Heart left ventricle (tissue), 16 donors: ENCODE data around the gene LIN54. TPM values are rescaled to one million over a fixed set of nuclear protein-coding genes. Genes with fewer than 3 reads are reported as not detected.

Source experiments
- ATAC-seq, 4 donors: fragments of 200-7000 bp; cut with Tn5 transposase; one replicate each; pipeline ENCODE4 v1.9.1; 2020 to 2022; ENCODE audit warnings: moderate library complexity in 4 of 4, mild to moderate bottlenecking in 3 of 4, moderate number of reproducible peaks in 1 of 4
- DNase-seq, 5 donors: peaks; one replicate each; pipeline ENCODE4 v3.0.0-alpha.2; 2020
- H3K27ac ChIP-seq, 12 donors: fragments of 200-600 bp; sonication (generic) in 4 of 12; one replicate each; pipeline versions ENCODE4 v1.5.0 to v1.8.0; 2016 to 2022; ENCODE audit warnings: mild to moderate bottlenecking in 2 of 12
- H3K27me3 ChIP-seq, 9 donors: fragments of 200-600 bp; sonication (generic) in 2 of 9; one replicate each; pipeline versions ENCODE4 v1.5.1 to v1.8.0; 2016 to 2022; ENCODE audit warnings: mild to moderate bottlenecking in 3 of 9
- H3K36me3 ChIP-seq, 9 donors: fragments of 200-600 bp; sonication (generic) in 2 of 9; one replicate each; pipeline versions ENCODE4 v1.5.0 to v1.8.0; 2018 to 2022; ENCODE audit warnings: mild to moderate bottlenecking in 2 of 9
- H3K4me1 ChIP-seq, 12 donors: fragments of 200-600 bp; sonication (generic) in 4 of 12; one replicate each; pipeline versions ENCODE4 v1.5.0 to v1.8.0; 2016 to 2022; ENCODE audit warnings: mild to moderate bottlenecking in 3 of 12
- H3K4me3 ChIP-seq, 12 donors: fragments of 200-600 bp; sonication (generic) in 4 of 12; one replicate each; pipeline versions ENCODE4 v1.5.0 to v1.8.0; 2017 to 2022; ENCODE audit warnings: mild to moderate bottlenecking in 9 of 12, moderate library complexity in 4 of 12
- H3K9me3 ChIP-seq, 12 donors: fragments of 200-600 bp; sonication (generic) in 4 of 12; one replicate each; pipeline versions ENCODE4 v1.5.0 to v1.8.0; 2016 to 2022; ENCODE audit warnings: mild to moderate bottlenecking in 1 of 12
- CTCF ChIP-seq, 12 donors: fragments of 200-600 bp; sonication (generic) in 4 of 12; IDR thresholded peaks; one replicate each; pipeline versions ENCODE4 v1.5.0 to v1.8.0; 2018 to 2022; ENCODE audit warnings: antibody characterized with exemption in 12 of 12, mild to moderate bottlenecking in 5 of 12
- POLR2A ChIP-seq, 2 donors: fragments of 450-650 bp; IDR thresholded peaks; one replicate each; pipeline ENCODE4 v1.6.1; 2017; ENCODE audit warnings: antibody characterized with exemption in 2 of 2, mild to moderate bottlenecking in 2 of 2, moderate library complexity in 2 of 2
- WGBS, 4 donors: extraction: QIAGEN DNeasy Blood & Tissue Kit in 2 of 4; methylation state at CpG; one replicate each; pipeline versions ENCODE4 v1.1.5 to v1.1.7; 2013 to 2018; 5-methylcytosine and 5-hydroxymethylcytosine counted together
- intact Hi-C, 10 donors: fragments of 100-400 bp; cut with DNase I; formaldehyde crosslinking; loops; one replicate each; pipeline versions ENCODE4 v1.11.1 to v1.14.2; 2022
- polyA plus RNA-seq, 2 donors: library from polyadenylated mRNA; stranded (reverse); fragments of 200-250 nt; gene quantifications; one replicate each; pipeline ENCODE4 v1.2.3, GENCODE V29; 2013
- total RNA-seq, 9 donors: library from RNA; depleted of rRNA in 2 of 9; stranded (reverse); fragments of >200 nt in 2 of 9; fragmentation: NEBNext Ultra II Directional in 3 of 9; extraction: Animal tissue kit (Norgen Biotek cat#: 25700) in 3 of 9; gene quantifications; one replicate each; pipeline versions ENCODE4 v1.1.0 to v1.2.4, GENCODE V29; 2016 to 2023
- donor health status: ischemic (EF 13 %, LVEDD 7.1; RV severe dilation, severe dysfunction).
- donor health status: healthy with polysubstance abuse.
- donor health status: DM: no; HTN: yes; CAD: no.
- donor health status: DM: no; HTN: no; CAD: no.
- donor health status: ischemic (EF 25% LVEDD 6.9; RV normal size, moderate dysfunction).
- donor health status: ischemic (EF 25% LVEDD 5.7; RV mildly dilated, moderate dysfunction).
- donor health status: healthy.
- donor health status: DM: yes; HTN: yes; CAD: no.
- donor health status: ischemic (EF 35%, LVEDD 5.7; RV mildly dilated, moderate dysfunction).
- donor health status: nonischemic (EF 11% LVEDD 7.7; RV severe dilation, severe dysfunction).
- donor health status: DM: yes; HTN: yes; CAD: no.
- donor health status: PGD.
- donor health status: ischemic (EF 29% LVEDD 5.4; RV normal size, mild dysfunction).
- donor health status: nonischemic (EF 23%, LVEDD 6.1; RV moderate dilation, normal function).

The LIN54 gene
- total and polyA plus RNA-seq, 11 donors: 1.6 to 11.4 (median 7.1) TPM

GRCh38 chr4:82975792-82976191, 34.8 kb downstream of the LIN54 start:
- no peak for ATAC-seq
- Histone ChIP-seq H3K36me3 (peaks cover 0 to 41% (median 27%) of the 10 kb centered on the region in 9 donors), H3K4me3 (no peak overlapping the region), H3K27ac (no peak overlapping the region), H3K9me3 (no peaks in the 10 kb centered on the region), H3K27me3 (no peaks in the 10 kb centered on the region), H3K4me1 (no peaks in the 10 kb centered on the region)
- TF ChIP-seq CTCF (IDR thresholded peaks at IDR 0.05) (no peak), POLR2A (IDR thresholded peaks at IDR 0.05) (no peak)
- intact Hi-C loops: no loop called here
- no peak for DNase-seq
- 86 to 93% (median 91%) methylated on average over 2 of the region's 2 CpGs for WGBS, 4 donors

GRCh38 chr4:82969414-82969813, 41.2 kb downstream of the LIN54 start:
- Histone ChIP-seq H3K36me3 (peaks cover 0 to 57% (median 47%) of the 10 kb centered on the region in 9 donors), H3K4me1 (no peaks in the 10 kb centered on the region), H3K4me3 (no peak overlapping the region), H3K9me3 (no peaks in the 10 kb centered on the region), H3K27me3 (no peaks in the 10 kb centered on the region), H3K27ac (no peak overlapping the region)
- no peak for TF ChIP-seq POLR2A (IDR thresholded peaks at IDR 0.05)
- TF ChIP-seq CTCF (IDR thresholded peaks at IDR 0.05): no peak
- DNase-seq (no peak), ATAC-seq (no peak)
- intact Hi-C loops: no loop called here
- WGBS, 4 donors: 94 to 95% (median 94%) methylated on average over 2 of the region's 2 CpGs

- 81 to 94% (median 91%) methylated on average over 4 of the region's 4 CpGs for WGBS, 4 donors
- H3K27me3 ChIP-seq: no peaks in the 10 kb centered on the region
- H3K4me3 ChIP-seq: no peak overlapping the region
- H3K27ac ChIP-seq: no peak overlapping the region
- no peaks in the 10 kb centered on the region for H3K9me3 ChIP-seq
- no peak for ATAC-seq
- no peaks in the 10 kb centered on the region for H3K4me1 ChIP-seq
- intact Hi-C loops: no loop called here
- no peak for DNase-seq
- TF ChIP-seq CTCF (IDR thresholded peaks at IDR 0.05): no peak
- no peak for TF ChIP-seq POLR2A (IDR thresholded peaks at IDR 0.05)
- peaks cover 0 to 60% (median 43%) of the 10 kb centered on the region in 9 donors for H3K36me3 ChIP-seq
These were observed 41.7 kb downstream of the LIN54 start for GRCh38 chr4:82968972-82969371.

- Histone ChIP-seq H3K4me3 (no peak overlapping the region), H3K27ac (no peak overlapping the region), H3K9me3 (no peaks in the 10 kb centered on the region), H3K27me3 (no peaks in the 10 kb centered on the region), H3K36me3 (peaks cover 0 to 73% (median 40%) of the 10 kb centered on the region in 9 donors), H3K4me1 (no peaks in the 10 kb centered on the region)
- DNase-seq (no peak), ATAC-seq (no peak)
- intact Hi-C loops: no loop called here
- no peak for TF ChIP-seq POLR2A (IDR thresholded peaks at IDR 0.05)
- no peak for TF ChIP-seq CTCF (IDR thresholded peaks at IDR 0.05)
- 95 to 100% (median 97%) methylated on average over 2 of the region's 2 CpGs for WGBS, 4 donors
These were observed 44.9 kb downstream of the LIN54 start for GRCh38 chr4:82965763-82966162.
